SK-N-SH treated with all-trans-retinoic acid at 6 μM for 48 hours (cell line): ENCODE data around the gene PARP9.
A peak's percentile ranks its signal among the peaks of the same experiment; 100 is the strongest.

ENCODE experiments used
- ATAC-seq: fragments of 200-7000 bp; cut with Tn5 transposase; 3 replicates; pipeline ENCODE4 v1.9.1; 2020; ENCODE audit warnings: mild to moderate bottlenecking, moderate library complexity
- ARNTL ChIP-seq: fragments of 450-650 bp; formaldehyde crosslinking; IDR thresholded peaks from 2 replicates; pipeline ENCODE4 v1.5.0; 2020; ENCODE audit warnings: low read depth, mild to moderate bottlenecking, moderate library complexity, borderline replicate concordance
- BACH2 ChIP-seq: fragments of 250-450 bp; sonication (Bioruptor Pico); IDR thresholded peaks from 2 replicates; pipeline ENCODE4 v1.9.0; 2021; ENCODE audit warnings: mild to moderate bottlenecking, borderline replicate concordance
- CREB5 ChIP-seq: fragments of 250-450 bp; sonication (Bioruptor Pico); IDR thresholded peaks from 2 replicates; pipeline ENCODE4 v1.5.1; 2020; ENCODE audit warnings: low read depth, mild to moderate bottlenecking, moderate library complexity
- CSDC2 ChIP-seq: fragments of 250-450 bp; sonication (Bioruptor Pico); IDR thresholded peaks from 2 replicates; pipeline ENCODE4 v1.5.0; 2020; ENCODE audit warnings: mild to moderate bottlenecking, moderate library complexity
- CSRNP3 ChIP-seq: fragments of 250-450 bp; sonication (Bioruptor Pico); IDR thresholded peaks from 2 replicates; pipeline ENCODE4 v1.5.1; 2021; ENCODE audit warnings: mild to moderate bottlenecking, moderate library complexity
- ESRRG ChIP-seq: fragments of 250-450 bp; sonication (Bioruptor Pico); IDR thresholded peaks from 2 replicates; pipeline ENCODE4 v1.6.1; 2021; ENCODE audit warnings: mild to moderate bottlenecking
- GLIS3 ChIP-seq: fragments of 250-450 bp; sonication (Bioruptor Pico); IDR thresholded peaks from 2 replicates; pipeline ENCODE4 v1.5.0; 2020; ENCODE audit warnings: mild to moderate bottlenecking, moderate library complexity
- ISL1 ChIP-seq: fragments of 250-450 bp; sonication (Bioruptor Pico); IDR thresholded peaks from 2 replicates; pipeline ENCODE4 v2.1.2; 2022; ENCODE audit warnings: mild to moderate bottlenecking, moderate library complexity
- OSR1 ChIP-seq: fragments of 250-450 bp; sonication (Bioruptor Pico); IDR thresholded peaks from 2 replicates; pipeline ENCODE4 v1.8.0; 2022; ENCODE audit warnings: moderate library complexity, mild to moderate bottlenecking, inconsistent platforms
- PATZ1 ChIP-seq: fragments of 250-450 bp; sonication (Bioruptor Pico); IDR thresholded peaks from 2 replicates; pipeline ENCODE4 v1.8.0; 2020; ENCODE audit warnings: mild to moderate bottlenecking, moderate library complexity, borderline replicate concordance
- POU6F1 ChIP-seq: fragments of 250-450 bp; sonication (Bioruptor Pico); IDR thresholded peaks from 2 replicates; pipeline ENCODE4 v1.8.0; 2021; ENCODE audit warnings: low read depth, mild to moderate bottlenecking, moderate library complexity, borderline replicate concordance
- PPARA ChIP-seq: fragments of 250-450 bp; sonication (Bioruptor Pico); IDR thresholded peaks from 2 replicates; pipeline ENCODE4 v1.5.0; 2020; ENCODE audit warnings: mild to moderate bottlenecking, borderline replicate concordance
- RARB ChIP-seq: fragments of 250-450 bp; sonication (Bioruptor Pico); IDR thresholded peaks from 2 replicates; pipeline ENCODE4 v1.8.0; 2021; ENCODE audit warnings: mild to moderate bottlenecking, moderate library complexity
- SNAI2 ChIP-seq: fragments of 250-450 bp; sonication (Bioruptor Pico); IDR thresholded peaks from 2 replicates; pipeline ENCODE4 v1.5.0; 2020; ENCODE audit warnings: mild to moderate bottlenecking, moderate library complexity
- TCF4 ChIP-seq: fragments of 250-450 bp; sonication (Bioruptor Pico); IDR thresholded peaks from 2 replicates; pipeline ENCODE4 v1.8.0; 2021; ENCODE audit warnings: mild to moderate bottlenecking, moderate library complexity, borderline replicate concordance
- TOX ChIP-seq: fragments of 250-450 bp; sonication (Bioruptor Pico); IDR thresholded peaks from 2 replicates; pipeline ENCODE4 v1.8.0; 2021; ENCODE audit warnings: mild to moderate bottlenecking, moderate library complexity, borderline replicate concordance
- TSHZ2 ChIP-seq: fragments of 250-450 bp; sonication (Bioruptor Pico); IDR thresholded peaks from 2 replicates; pipeline ENCODE4 v1.5.0; 2020; ENCODE audit warnings: mild to moderate bottlenecking, moderate library complexity
- ZC3H10 ChIP-seq: fragments of 250-450 bp; sonication (Bioruptor Pico); IDR thresholded peaks from 2 replicates; pipeline ENCODE4 v1.5.1; 2021; ENCODE audit warnings: mild to moderate bottlenecking, moderate library complexity
- ZFP3 ChIP-seq: fragments of 250-450 bp; sonication (Bioruptor Pico); IDR thresholded peaks from 2 replicates; pipeline ENCODE4 v1.5.0; 2020; ENCODE audit warnings: mild to moderate bottlenecking, moderate library complexity
- ZFP30 ChIP-seq: fragments of 450-650 bp; formaldehyde crosslinking; IDR thresholded peaks from 2 replicates; pipeline ENCODE4 v1.5.0; 2022; ENCODE audit warnings: mild to moderate bottlenecking, moderate library complexity
- ZNF565 ChIP-seq: fragments of 450-650 bp; formaldehyde crosslinking; conservative IDR thresholded peaks from 2 replicates; pipeline ENCODE4 v1.5.0; 2020; ENCODE audit warnings: low read depth, mild to moderate bottlenecking, moderate library complexity
- ZNF70 ChIP-seq: fragments of 450-650 bp; formaldehyde crosslinking; IDR thresholded peaks from 2 replicates; pipeline ENCODE4 v1.5.0; 2020; ENCODE audit warnings: mild to moderate bottlenecking, moderate library complexity
- ZNF8 ChIP-seq: fragments of 450-650 bp; formaldehyde crosslinking; IDR thresholded peaks from 2 replicates; pipeline ENCODE4 v1.5.0; 2020; ENCODE audit warnings: mild to moderate bottlenecking, moderate library complexity

PARP9 gene

GRCh38 chr3:122609798-122610559 is 45.9 kb upstream of the PARP9 start:
- ATAC-seq = peak; percentile 90
- TF ChIP-seq ZNF70 (no peak), PPARA (no peak), ZC3H10 (CRISPR knock-in tag) (no peak), OSR1 (CRISPR knock-in tag) (no peak), ESRRG (no peak), TOX (no peak), ZNF8 (CRISPR knock-in tag) (no peak), TCF4 (CRISPR knock-in tag) (no peak), ARNTL (no peak), CSDC2 (CRISPR knock-in tag) (no peak), CSRNP3 (CRISPR knock-in tag) (no peak), ISL1 (no peak), RARB (CRISPR knock-in tag) (no peak), BACH2 (CRISPR knock-in tag) (no peak)

- no peak for ATAC-seq
- TF ChIP-seq POU6F1 (CRISPR knock-in tag) (no peak), CREB5 (CRISPR knock-in tag) (no peak), ARNTL (no peak), ZNF8 (CRISPR knock-in tag) (no peak), ZFP3 (CRISPR knock-in tag) (no peak), ZFP30 (CRISPR knock-in tag) (no peak), TOX (no peak), GLIS3 (CRISPR knock-in tag) (no peak), SNAI2 (CRISPR knock-in tag) (no peak), RARB (CRISPR knock-in tag) (no peak), ESRRG (no peak)
Observed at GRCh38 chr3:122608916-122609315, 44.8 kb upstream of the PARP9 start.

GRCh38 chr3:122606330-122606729 is 42.2 kb upstream of the PARP9 start:
- no peak for ATAC-seq
- no peak for TF ChIP-seq ZNF565 (CRISPR knock-in tag)
- no peak for TF ChIP-seq CSDC2 (CRISPR knock-in tag)
- no peak for TF ChIP-seq CREB5 (CRISPR knock-in tag)

GRCh38 chr3:122603056-122603455 is 39.0 kb upstream of the PARP9 start:
- no peak for ATAC-seq
- no peak for TF ChIP-seq ESRRG
- no peak for TF ChIP-seq CSDC2 (CRISPR knock-in tag)
- no peak for TF ChIP-seq CREB5 (CRISPR knock-in tag)
- TF ChIP-seq POU6F1 (CRISPR knock-in tag) = no peak
- no peak for TF ChIP-seq PATZ1 (CRISPR knock-in tag)
- TF ChIP-seq ZFP3 (CRISPR knock-in tag) = no peak
- no peak for TF ChIP-seq TCF4 (CRISPR knock-in tag)
- TF ChIP-seq ZNF565 (CRISPR knock-in tag) = no peak
- TF ChIP-seq TOX = no peak
- TF ChIP-seq TSHZ2 (CRISPR knock-in tag) = no peak
